ENCODE data around the gene GRB10. TPM values are rescaled to one million over a fixed set of nuclear protein-coding genes. Genes with fewer than 3 reads are reported as not detected.

Gene GRB10
- total and polyA plus RNA-seq, 3 experiments from 2014 or later: 0.20 to 0.49 (median 0.20) TPM

DNA sequence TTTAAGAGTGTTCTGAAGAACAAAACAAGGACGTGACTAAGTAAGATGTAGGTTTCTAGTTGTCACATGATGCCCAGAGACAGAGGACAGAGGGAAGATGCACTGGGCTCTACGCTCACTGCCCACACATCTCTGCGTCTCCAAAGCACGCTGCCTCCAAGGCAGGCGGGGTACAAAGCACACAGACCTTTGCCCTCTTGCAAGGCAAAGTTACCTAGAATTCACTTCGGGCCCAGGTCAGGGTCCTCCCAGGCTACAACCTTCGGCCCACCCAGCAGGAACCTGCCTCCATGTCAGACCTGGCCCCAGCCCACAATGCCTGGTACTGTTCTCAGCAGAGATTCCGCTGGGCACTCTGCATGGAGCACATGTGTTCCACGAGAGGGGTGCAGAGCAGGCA, 26.5 kb downstream of the GRB10 start:
- peaks cover under 1 to 7% (median 3%) of the 10 kb centered on the region in 3 donors for H3K4me1 Mint-ChIP-seq
- no peak overlapping the region for H3K4me3 ChIP-seq (ENCODE audit: low read length)
- H3K27ac ChIP-seq (ENCODE audit: low read depth, low read length): no peak overlapping the region
- H3K4me1 ChIP-seq (ENCODE audit: insufficient read depth, low read length): no peaks in the 10 kb centered on the region
- no peak for DNase-seq
- H3K36me3 Mint-ChIP-seq: no peaks in the 10 kb centered on the region
- no peaks in the 10 kb centered on the region for H3K9me3 Mint-ChIP-seq
- POLR2A ChIA-PET: no interaction called here
- no peak overlapping the region for H3K4me3 Mint-ChIP-seq
- H3K36me3 ChIP-seq (ENCODE audit: insufficient read depth, low read length): no peaks in the 10 kb centered on the region
- CTCF ChIA-PET: no interaction called here
- H3K9me3 ChIP-seq (ENCODE audit: low read length): no peaks in the 10 kb centered on the region
- no peaks in the 10 kb centered on the region for H3K27me3 ChIP-seq (ENCODE audit: insufficient read depth, low read length, poor library complexity, severe bottlenecking)
- H3K27ac Mint-ChIP-seq: peak overlapping the region in 1 of 8 donors; percentile 11
- H3K27me3 Mint-ChIP-seq: peaks cover 2 to 4% of the 10 kb centered on the region in 2 donors

GRCh38 chr7:50754684-50755083, 28.0 kb downstream of the GRB10 start:
- H3K4me1 Mint-ChIP-seq: peaks cover 0 to 2% (median 0%) of the 10 kb centered on the region in 3 donors
- DNase-seq: no peak
- ChIA-PET CTCF (no interaction called here), POLR2A (no interaction called here)
- H3K4me1 ChIP-seq (ENCODE audit: insufficient read depth, low read length): no peaks in the 10 kb centered on the region
- H3K36me3 ChIP-seq (ENCODE audit: insufficient read depth, low read length): no peaks in the 10 kb centered on the region
- peaks cover 2 to 6% of the 10 kb centered on the region in 2 donors for H3K27me3 Mint-ChIP-seq
- H3K4me3 Mint-ChIP-seq: no peak overlapping the region
- H3K9me3 ChIP-seq (ENCODE audit: low read length): no peaks in the 10 kb centered on the region
- H3K4me3 ChIP-seq (ENCODE audit: low read length): no peak overlapping the region
- no peaks in the 10 kb centered on the region for H3K9me3 Mint-ChIP-seq
- H3K36me3 Mint-ChIP-seq: peaks cover 0 to 2% (median 0%) of the 10 kb centered on the region in 3 donors
- H3K27me3 ChIP-seq (ENCODE audit: insufficient read depth, low read length, poor library complexity, severe bottlenecking): no peaks in the 10 kb centered on the region
- no peak overlapping the region for H3K27ac Mint-ChIP-seq
- H3K27ac ChIP-seq (ENCODE audit: low read depth, low read length): no peak overlapping the region

DNA sequence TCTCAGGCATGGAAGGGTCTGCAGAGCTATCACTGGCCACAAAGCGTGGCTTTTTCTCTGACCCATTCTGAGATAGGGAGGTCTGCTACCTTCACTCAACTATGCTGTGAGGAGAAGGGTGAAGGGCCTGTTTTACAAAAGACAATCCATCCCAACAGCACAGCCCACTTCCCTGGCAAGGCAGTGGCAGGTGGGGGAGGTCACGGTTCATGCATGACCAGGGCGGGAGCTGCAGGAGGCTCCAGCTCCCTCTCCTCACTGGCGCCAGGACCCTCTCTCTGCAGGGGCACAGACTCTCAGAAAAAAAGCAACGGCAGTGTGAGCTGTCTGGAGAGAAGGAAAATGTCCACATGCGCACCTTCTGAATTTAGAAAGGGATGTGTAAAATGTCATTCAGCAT, 28.5 kb downstream of the GRB10 start:
- H3K4me3 ChIP-seq (ENCODE audit: low read length): no peak overlapping the region
- H3K9me3 ChIP-seq (ENCODE audit: low read length): no peaks in the 10 kb centered on the region
- H3K27ac ChIP-seq (ENCODE audit: low read depth, low read length): no peak overlapping the region
- Mint-ChIP-seq H3K27me3 (peaks cover 2 to 8% of the 10 kb centered on the region in 2 donors), H3K9me3 (no peaks in the 10 kb centered on the region), H3K36me3 (peaks cover 0 to 2% (median 0%) of the 10 kb centered on the region in 3 donors), H3K4me3 (no peak overlapping the region), H3K4me1 (peaks cover 0 to 2% (median 0%) of the 10 kb centered on the region in 3 donors), H3K27ac (no peak overlapping the region)
- CTCF ChIA-PET: no interaction called here
- H3K36me3 ChIP-seq (ENCODE audit: insufficient read depth, low read length): no peaks in the 10 kb centered on the region
- no peak for DNase-seq
- H3K27me3 ChIP-seq (ENCODE audit: insufficient read depth, low read length, poor library complexity, severe bottlenecking): no peaks in the 10 kb centered on the region
- no peaks in the 10 kb centered on the region for H3K4me1 ChIP-seq (ENCODE audit: insufficient read depth, low read length)
- POLR2A ChIA-PET: no interaction called here

GRCh38 chr7:50752422-50752821, 30.3 kb downstream of the GRB10 start:
- H3K4me3 ChIP-seq (ENCODE audit: low read length): no peak overlapping the region
- no peaks in the 10 kb centered on the region for H3K36me3 ChIP-seq (ENCODE audit: insufficient read depth, low read length)
- H3K4me1 ChIP-seq (ENCODE audit: insufficient read depth, low read length): no peaks in the 10 kb centered on the region
- Mint-ChIP-seq H3K27ac (no peak overlapping the region), H3K27me3 (peaks cover 2 to 8% of the 10 kb centered on the region in 2 donors), H3K4me1 (peaks cover 0 to 2% (median 0%) of the 10 kb centered on the region in 3 donors), H3K36me3 (peaks cover 0 to 2% (median 0%) of the 10 kb centered on the region in 3 donors), H3K9me3 (no peaks in the 10 kb centered on the region), H3K4me3 (no peak overlapping the region)
- ChIA-PET POLR2A (no interaction called here), CTCF (no interaction called here)
- no peak for DNase-seq
- no peaks in the 10 kb centered on the region for H3K27me3 ChIP-seq (ENCODE audit: insufficient read depth, low read length, poor library complexity, severe bottlenecking)
- H3K27ac ChIP-seq (ENCODE audit: low read depth, low read length): no peak overlapping the region
- no peaks in the 10 kb centered on the region for H3K9me3 ChIP-seq (ENCODE audit: low read length)

GRCh38 chr7:50751146-50751545, 31.6 kb downstream of the GRB10 start:
- peaks cover 0 to 2% (median 0%) of the 10 kb centered on the region in 3 donors for H3K36me3 Mint-ChIP-seq
- Histone ChIP-seq H3K9me3 (ENCODE audit: low read length) (no peaks in the 10 kb centered on the region), H3K36me3 (ENCODE audit: insufficient read depth, low read length) (no peaks in the 10 kb centered on the region), H3K4me3 (ENCODE audit: low read length) (no peak overlapping the region), H3K27me3 (ENCODE audit: insufficient read depth, low read length, poor library complexity, severe bottlenecking) (no peaks in the 10 kb centered on the region), H3K4me1 (ENCODE audit: insufficient read depth, low read length) (no peaks in the 10 kb centered on the region), H3K27ac (ENCODE audit: low read depth, low read length) (no peak overlapping the region)
- H3K4me3 Mint-ChIP-seq: no peak overlapping the region
- CTCF ChIA-PET: no interaction called here
- peaks cover 0 to 2% (median 0%) of the 10 kb centered on the region in 3 donors for H3K4me1 Mint-ChIP-seq
- peaks cover 2 to 8% of the 10 kb centered on the region in 2 donors for H3K27me3 Mint-ChIP-seq
- no peak overlapping the region for H3K27ac Mint-ChIP-seq
- no peaks in the 10 kb centered on the region for H3K9me3 Mint-ChIP-seq
- DNase-seq: no peak
- POLR2A ChIA-PET: no interaction called here

GRCh38 chr7:50749896-50750295, 32.8 kb downstream of the GRB10 start:
- H3K27me3 ChIP-seq (ENCODE audit: insufficient read depth, low read length, poor library complexity, severe bottlenecking): no peaks in the 10 kb centered on the region
- H3K27ac Mint-ChIP-seq: no peak overlapping the region
- H3K27ac ChIP-seq (ENCODE audit: low read depth, low read length): no peak overlapping the region
- peaks cover 0 to 2% (median 0%) of the 10 kb centered on the region in 3 donors for H3K4me1 Mint-ChIP-seq
- H3K4me3 ChIP-seq (ENCODE audit: low read length): no peak overlapping the region
- ChIA-PET POLR2A (no interaction called here), CTCF (no interaction called here)
- no peaks in the 10 kb centered on the region for H3K9me3 ChIP-seq (ENCODE audit: low read length)
- H3K36me3 ChIP-seq (ENCODE audit: insufficient read depth, low read length): no peaks in the 10 kb centered on the region
- H3K4me3 Mint-ChIP-seq: no peak overlapping the region
- peaks cover 0 to 2% (median 0%) of the 10 kb centered on the region in 3 donors for H3K36me3 Mint-ChIP-seq
- no peaks in the 10 kb centered on the region for H3K4me1 ChIP-seq (ENCODE audit: insufficient read depth, low read length)
- no peak for DNase-seq
- peaks cover 0 to 4% of the 10 kb centered on the region in 2 donors for H3K27me3 Mint-ChIP-seq
- H3K9me3 Mint-ChIP-seq: no peaks in the 10 kb centered on the region

DNA sequence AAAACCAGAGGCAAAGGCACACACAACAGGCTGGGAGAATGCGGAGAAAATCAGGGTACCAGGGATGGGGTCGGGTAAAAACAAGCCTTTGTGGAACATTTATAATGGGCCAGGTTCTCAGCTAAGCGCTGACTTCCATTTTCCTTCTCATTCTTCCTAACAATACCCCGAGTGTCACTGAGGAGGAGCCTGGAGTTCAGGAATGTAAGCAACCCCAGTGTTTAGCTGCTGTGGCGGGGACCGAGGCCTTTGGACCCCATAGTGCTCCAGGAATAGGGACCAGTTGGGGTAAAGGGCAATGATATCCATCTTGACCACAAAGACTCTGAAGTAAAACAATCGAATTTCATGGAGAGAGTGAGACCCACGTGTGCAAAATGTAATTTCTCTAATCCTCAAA, 34.2 kb downstream of the GRB10 start:
- H3K27me3 ChIP-seq (ENCODE audit: insufficient read depth, low read length, poor library complexity, severe bottlenecking): no peaks in the 10 kb centered on the region
- H3K36me3 Mint-ChIP-seq: peaks cover 0 to 2% (median 0%) of the 10 kb centered on the region in 3 donors
- H3K27me3 Mint-ChIP-seq: peaks cover 0 to 4% of the 10 kb centered on the region in 2 donors
- ChIA-PET CTCF (no interaction called here), POLR2A (no interaction called here)
- no peak for DNase-seq
- no peaks in the 10 kb centered on the region for H3K9me3 Mint-ChIP-seq
- no peaks in the 10 kb centered on the region for H3K4me1 ChIP-seq (ENCODE audit: insufficient read depth, low read length)
- H3K9me3 ChIP-seq (ENCODE audit: low read length): no peaks in the 10 kb centered on the region
- no peak overlapping the region for H3K27ac ChIP-seq (ENCODE audit: low read depth, low read length)
- peak overlapping the region in 2 of 8 donors; percentile 63 to 94 for H3K27ac Mint-ChIP-seq
- no peak overlapping the region for H3K4me3 ChIP-seq (ENCODE audit: low read length)
- H3K4me1 Mint-ChIP-seq: peaks cover 0 to 2% (median 0%) of the 10 kb centered on the region in 3 donors
- H3K4me3 Mint-ChIP-seq: no peak overlapping the region
- H3K36me3 ChIP-seq (ENCODE audit: insufficient read depth, low read length): no peaks in the 10 kb centered on the region

GRCh38 chr7:50745835-50746234, 36.9 kb downstream of the GRB10 start:
- H3K4me3 ChIP-seq (ENCODE audit: low read length): no peak overlapping the region
- Mint-ChIP-seq H3K9me3 (no peaks in the 10 kb centered on the region), H3K27ac (peak overlapping the region in 1 of 8 donors; percentile 7), H3K4me3 (no peak overlapping the region), H3K27me3 (peaks cover 0 to 4% of the 10 kb centered on the region in 2 donors), H3K4me1 (peaks cover 2 to 9% (median 4%) of the 10 kb centered on the region in 3 donors), H3K36me3 (no peaks in the 10 kb centered on the region)
- POLR2A ChIA-PET: no interaction called here
- CTCF ChIA-PET: no interaction called here
- no peaks in the 10 kb centered on the region for H3K27me3 ChIP-seq (ENCODE audit: insufficient read depth, low read length, poor library complexity, severe bottlenecking)
- H3K27ac ChIP-seq (ENCODE audit: low read depth, low read length): no peak overlapping the region
- H3K4me1 ChIP-seq (ENCODE audit: insufficient read depth, low read length): peaks cover 5% of the 10 kb centered on the region
- H3K36me3 ChIP-seq (ENCODE audit: insufficient read depth, low read length): no peaks in the 10 kb centered on the region
- DNase-seq: no peak
- H3K9me3 ChIP-seq (ENCODE audit: low read length): no peaks in the 10 kb centered on the region

GRCh38 chr7:50745336-50745735, 37.4 kb downstream of the GRB10 start:
- no peak overlapping the region for H3K27ac Mint-ChIP-seq
- Histone ChIP-seq H3K4me1 (ENCODE audit: insufficient read depth, low read length) (peaks cover 10% of the 10 kb centered on the region), H3K27me3 (ENCODE audit: insufficient read depth, low read length, poor library complexity, severe bottlenecking) (no peaks in the 10 kb centered on the region), H3K27ac (ENCODE audit: low read depth, low read length) (no peak overlapping the region), H3K4me3 (ENCODE audit: low read length) (no peak overlapping the region), H3K36me3 (ENCODE audit: insufficient read depth, low read length) (no peaks in the 10 kb centered on the region), H3K9me3 (ENCODE audit: low read length) (no peaks in the 10 kb centered on the region)
- no peak overlapping the region for H3K4me3 Mint-ChIP-seq
- DNase-seq: no peak
- CTCF ChIA-PET: no interaction called here
- POLR2A ChIA-PET: no interaction called here
- H3K9me3 Mint-ChIP-seq: no peaks in the 10 kb centered on the region
- peaks cover 6 to 14% (median 8%) of the 10 kb centered on the region in 3 donors for H3K4me1 Mint-ChIP-seq
- H3K27me3 Mint-ChIP-seq: peaks cover 0 to 4% of the 10 kb centered on the region in 2 donors
- no peaks in the 10 kb centered on the region for H3K36me3 Mint-ChIP-seq

Data from CD8-positive, alpha-beta memory T cell (primary cell).